K562 (cell line): ENCODE measurements around the gene ADIPOQ. TPM values are rescaled to one million over a fixed set of nuclear protein-coding genes. Genes with fewer than 3 reads are reported as not detected.

Experiments
- DEAF1 ChIP-seq: fragments of 450-650 bp; formaldehyde crosslinking; IDR thresholded peaks from 2 replicates; pipeline ENCODE4 v1.4.0; 2020; ENCODE audit warnings: mild to moderate bottlenecking, moderate library complexity
- STAT5B ChIP-seq: fragments of 250-450 bp; sonication (Bioruptor Pico); IDR thresholded peaks from 2 replicates; pipeline ENCODE4 v1.8.0; 2021; ENCODE audit warnings: mild to moderate bottlenecking, inconsistent platforms
- polyA plus RNA-seq, 8 experiments: library from polyadenylated mRNA; depleted of rRNA in 4 of 8; stranded (reverse) in 5 of 8; unstranded in 3 of 8; fragments of >200 nt; fragmentation: Nextera tagmentation in 2 of 8; fragmentation: Illumina TruSeq in 1 of 8; extraction: Ambion mirVana in 2 of 8; extraction: Trizol in 1 of 8; gene quantifications; 2 replicates each; pipeline versions ENCODE4 v1.2.1 to v1.2.3, GENCODE V29; 2011 to 2014; ENCODE audit warnings: inconsistent platforms in 1 of 8, missing spikeins in 1 of 8
- total RNA-seq, 7 experiments: library from RNA; depleted of rRNA in 6 of 7; stranded (reverse); fragments of >200 nt in 6 of 7; fragmentation: Illumina TruSeq in 2 of 7; extraction: Trizol in 2 of 7; gene quantifications; 2 replicates each; pipeline versions ENCODE4 v1.2.1 to v1.2.3, GENCODE V29; 2011 to 2021; ENCODE audit warnings: low replicate concordance in 1 of 7
- TF ChIP-seq, protein P1 (sequence below): fragments of 250-450 bp; sonication (Bioruptor Pico); IDR thresholded peaks from 2 replicates; pipeline ENCODE4 v1.4.0; 2020; ENCODE audit warnings: mild to moderate bottlenecking, moderate library complexity

ADIPOQ gene
- total and polyA plus RNA-seq, 9 of the 15 experiments (the other 6 are each of a cell fraction or from before 2014, with no cell fraction given): 0.01 to 0.04 (median 0.03) TPM; not detected in 4

DNA sequence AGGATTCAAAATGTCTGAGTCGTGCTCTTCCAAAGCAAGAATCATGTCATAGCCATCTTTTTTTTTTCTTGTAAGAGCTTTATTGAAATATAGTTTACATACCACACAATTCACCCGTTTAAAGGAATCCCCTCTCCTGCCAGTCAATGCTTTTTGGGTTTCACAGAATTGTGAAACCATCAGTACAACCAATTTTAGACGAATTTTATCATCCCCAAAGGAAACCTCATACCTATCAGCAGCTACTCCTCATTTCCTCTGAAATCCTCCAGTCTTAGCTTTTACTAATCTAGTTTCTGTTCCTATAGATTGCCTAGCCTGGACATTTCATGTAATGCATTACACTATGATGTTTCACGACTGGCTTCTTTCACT, 39.6 kb downstream of the ADIPOQ start (continued):
- TF ChIP-seq, protein P1, sequence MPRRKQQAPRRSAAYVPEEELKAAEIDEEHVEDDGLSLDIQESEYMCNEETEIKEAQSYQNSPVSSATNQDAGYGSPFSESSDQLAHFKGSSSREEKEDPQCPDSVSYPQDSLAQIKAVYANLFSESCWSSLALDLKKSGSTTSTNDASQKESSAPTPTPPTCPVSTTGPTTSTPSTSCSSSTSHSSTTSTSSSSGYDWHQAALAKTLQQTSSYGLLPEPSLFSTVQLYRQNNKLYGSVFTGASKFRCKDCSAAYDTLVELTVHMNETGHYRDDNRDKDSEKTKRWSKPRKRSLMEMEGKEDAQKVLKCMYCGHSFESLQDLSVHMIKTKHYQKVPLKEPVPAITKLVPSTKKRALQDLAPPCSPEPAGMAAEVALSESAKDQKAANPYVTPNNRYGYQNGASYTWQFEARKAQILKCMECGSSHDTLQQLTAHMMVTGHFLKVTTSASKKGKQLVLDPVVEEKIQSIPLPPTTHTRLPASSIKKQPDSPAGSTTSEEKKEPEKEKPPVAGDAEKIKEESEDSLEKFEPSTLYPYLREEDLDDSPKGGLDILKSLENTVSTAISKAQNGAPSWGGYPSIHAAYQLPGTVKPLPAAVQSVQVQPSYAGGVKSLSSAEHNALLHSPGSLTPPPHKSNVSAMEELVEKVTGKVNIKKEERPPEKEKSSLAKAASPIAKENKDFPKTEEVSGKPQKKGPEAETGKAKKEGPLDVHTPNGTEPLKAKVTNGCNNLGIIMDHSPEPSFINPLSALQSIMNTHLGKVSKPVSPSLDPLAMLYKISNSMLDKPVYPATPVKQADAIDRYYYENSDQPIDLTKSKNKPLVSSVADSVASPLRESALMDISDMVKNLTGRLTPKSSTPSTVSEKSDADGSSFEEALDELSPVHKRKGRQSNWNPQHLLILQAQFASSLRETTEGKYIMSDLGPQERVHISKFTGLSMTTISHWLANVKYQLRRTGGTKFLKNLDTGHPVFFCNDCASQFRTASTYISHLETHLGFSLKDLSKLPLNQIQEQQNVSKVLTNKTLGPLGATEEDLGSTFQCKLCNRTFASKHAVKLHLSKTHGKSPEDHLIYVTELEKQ (CRISPR knock-in tag): 0 out of 2 replicates have a peak, but pooled peaks have one; percentile 39
- TF ChIP-seq STAT5B (CRISPR knock-in tag) (no peak), DEAF1 (CRISPR knock-in tag) (no peak)
